OCI-LY7 (cell line): ENCODE measurements around the gene ING1. TPM values are rescaled to one million over a fixed set of nuclear protein-coding genes. Genes with fewer than 3 reads are reported as not detected.

ENCODE experiments used
- BruUV-seq: library from RNA; stranded (reverse); fragments of 400-500 nt; replicated peaks from 2 replicates; lab custom pipeline; 2021; lab: Mats Ljungman, UMichigan
- CTCF ChIA-PET: fragments of 300-600 bp; sonication (Branson Sonifier 250); formaldehyde crosslinking; loops from one replicate; lab custom pipeline; 2022; ENCODE audit warnings: antibody characterized with exemption; ENCODE audit not compliant: unreplicated experiment; lab: Charles Lee
- POLR2A ChIA-PET: fragments of 300-600 bp; sonication (Branson Sonifier 250); formaldehyde crosslinking; loops from one replicate; lab custom pipeline; 2022; ENCODE audit warnings: antibody characterized with exemption; lab: Charles Lee
- DNase-seq: peaks from one replicate; pipeline ENCODE4 v3.0.0-alpha.2; 2015; ENCODE audit warnings: low spot score
- H2AFZ ChIP-seq: fragments of 200-600 bp; sonication (generic), shearing (Covaris generic); 2 replicates; pipeline ENCODE4 v1.6.1; 2014; ENCODE audit warnings: mild to moderate bottlenecking, antibody characterized with exemption, low read length, moderate library complexity
- H3K27ac ChIP-seq: fragments of 200-600 bp; sonication (generic); 2 replicates; pipeline ENCODE4 v1.5.1; 2014; ENCODE audit warnings: mixed run types, low read depth, mild to moderate bottlenecking, moderate library complexity, low read length, inconsistent platforms; ENCODE audit not compliant: poor library complexity, severe bottlenecking
- H3K36me3 ChIP-seq: fragments of 200-600 bp; sonication (generic); 2 replicates; pipeline ENCODE4 v1.6.1; 2014; ENCODE audit warnings: mild to moderate bottlenecking, antibody characterized with exemption, low read length, moderate library complexity, mixed read lengths; ENCODE audit not compliant: insufficient read depth
- H3K4me1 ChIP-seq: fragments of 200-600 bp; sonication (generic); 2 replicates; pipeline ENCODE4 v1.5.1; 2014; ENCODE audit warnings: mild to moderate bottlenecking, low read length; ENCODE audit not compliant: insufficient read depth, poor library complexity, severe bottlenecking
- H3K4me2 ChIP-seq: fragments of 200-600 bp; sonication (generic); 2 replicates; pipeline ENCODE4 v1.6.1; 2014; ENCODE audit warnings: mild to moderate bottlenecking, low read length
- H3K4me3 ChIP-seq: fragments of 200-600 bp; sonication (generic); 2 replicates; pipeline ENCODE4 v1.5.1; 2014; ENCODE audit warnings: mild to moderate bottlenecking, low read depth, low read length; ENCODE audit not compliant: poor library complexity, severe bottlenecking
- H3K79me2 ChIP-seq: fragments of 200-600 bp; sonication (generic); 2 replicates; pipeline ENCODE4 v1.6.1; 2016; ENCODE audit warnings: low read depth, mild to moderate bottlenecking, low read length, moderate library complexity, mixed read lengths; ENCODE audit not compliant: insufficient read depth
- H3K9me2 ChIP-seq: fragments of 200-600 bp; sonication (generic); 2 replicates; pipeline ENCODE4 v1.6.1; 2016; ENCODE audit warnings: mild to moderate bottlenecking, low read length, mixed read lengths; ENCODE audit not compliant: insufficient read depth
- H3K9me3 ChIP-seq: fragments of 200-600 bp; sonication (generic); 2 replicates; pipeline ENCODE4 v1.6.1; 2014; ENCODE audit warnings: mild to moderate bottlenecking, mixed run types, low read length, mixed read lengths
- H4K20me1 ChIP-seq: fragments of 200-600 bp; sonication (generic); 2 replicates; pipeline ENCODE4 v1.6.1; 2014; ENCODE audit warnings: mild to moderate bottlenecking, antibody characterized with exemption, low read length, moderate library complexity, mixed read lengths; ENCODE audit not compliant: insufficient read depth
- CTCF ChIP-seq: fragments of 200-600 bp; sonication (generic); conservative IDR thresholded peaks from 2 replicates; pipeline ENCODE4 v1.5.1; 2014; ENCODE audit warnings: mild to moderate bottlenecking, antibody characterized with exemption, low read length, moderate library complexity, mixed read lengths
- EZH2phosphoT487 ChIP-seq: fragments of 200-600 bp; sonication (generic); IDR thresholded peaks from 2 replicates; pipeline ENCODE4 v1.6.1; 2018; ENCODE audit warnings: low read depth, borderline replicate concordance, mild to moderate bottlenecking, mixed run types, antibody characterized with exemption, low read length, moderate library complexity, mixed read lengths
- intact Hi-C: fragments of 100-400 bp; cut with micrococcal nuclease; formaldehyde crosslinking; loops from one replicate; pipeline ENCODE4 v1.10.0; 2022; ENCODE audit not compliant: unreplicated experiment
- total RNA-seq, 2 experiments: library from RNA; depleted of rRNA in 1 of 2; stranded (reverse); fragments of >200 nt in 1 of 2; shearing (Covaris generic) in 1 of 2; gene quantifications; 2 replicates each; pipeline ENCODE4 v1.2.3, GENCODE V29; 2014 to 2022

Gene ING1
- total RNA-seq, 2 experiments from 2014 or later, result 9.6 to 14.7 TPM

DNA sequence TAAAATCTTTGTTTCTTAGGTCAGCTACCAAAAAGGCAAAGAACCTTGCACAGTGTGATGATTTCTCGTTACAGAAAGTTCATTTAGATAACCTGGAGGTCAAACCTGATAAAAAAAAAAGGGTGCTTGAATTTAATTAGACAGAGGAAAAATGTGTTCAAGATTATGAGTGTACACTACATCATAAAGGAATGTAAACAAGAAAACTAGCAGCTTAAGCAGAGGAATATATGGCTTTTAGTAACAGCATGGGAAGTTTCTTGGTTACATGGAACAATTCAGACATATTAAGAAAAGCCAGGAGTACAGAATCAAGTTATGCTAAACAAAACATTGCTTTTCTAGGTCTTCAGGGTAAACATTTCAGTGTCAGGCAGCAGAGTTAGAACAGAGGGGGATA lies 32.9 kb downstream of the ING1 start:
- TF ChIP-seq EZH2phosphoT487, result no peak
- no peak for TF ChIP-seq CTCF
- H3K79me2 ChIP-seq, result no peaks in the 10 kb centered on the region
- no peaks in the 10 kb centered on the region for H4K20me1 ChIP-seq
- H3K27ac ChIP-seq, result no peak overlapping the region
- no peak for DNase-seq
- CTCF ChIA-PET, result no interaction called here
- H3K9me3 ChIP-seq, result no peaks in the 10 kb centered on the region
- H3K4me3 ChIP-seq, result no peak overlapping the region
- intact Hi-C loops, result no loop called here
- POLR2A ChIA-PET, result no interaction called here
- no peaks in the 10 kb centered on the region for H3K36me3 ChIP-seq
- BruUV-seq, result no TSS peak
- no peak overlapping the region for H2AFZ ChIP-seq
- H3K4me1 ChIP-seq, result no peaks in the 10 kb centered on the region
- H3K4me2 ChIP-seq, result no peak overlapping the region
- no peaks in the 10 kb centered on the region for H3K9me2 ChIP-seq

GRCh38 chr13:110748271-110748670 lies 34.8 kb downstream of the ING1 start:
- Histone ChIP-seq H3K9me3 (no peaks in the 10 kb centered on the region), H3K9me2 (no peaks in the 10 kb centered on the region), H4K20me1 (no peaks in the 10 kb centered on the region), H3K4me1 (no peaks in the 10 kb centered on the region), H2AFZ (no peak overlapping the region), H3K36me3 (no peaks in the 10 kb centered on the region), H3K79me2 (no peaks in the 10 kb centered on the region), H3K4me2 (no peak overlapping the region), H3K4me3 (no peak overlapping the region), H3K27ac (no peak overlapping the region)
- ChIA-PET POLR2A (interaction anchor here (0.7 kb wide), 1 partner anchor 88 kb away, joined by 3 read pairs; no protein-coding TSS in a partner anchor), CTCF (no interaction called here)
- intact Hi-C loops, result no loop called here
- BruUV-seq, result no TSS peak
- TF ChIP-seq CTCF (no peak), EZH2phosphoT487 (no peak)
- no peak for DNase-seq

- Histone ChIP-seq H3K79me2 (no peaks in the 10 kb centered on the region), H4K20me1 (no peaks in the 10 kb centered on the region), H2AFZ (no peak overlapping the region), H3K9me2 (no peaks in the 10 kb centered on the region), H3K4me2 (no peak overlapping the region), H3K27ac (no peak overlapping the region), H3K36me3 (no peaks in the 10 kb centered on the region), H3K4me3 (no peak overlapping the region), H3K4me1 (no peaks in the 10 kb centered on the region), H3K9me3 (no peaks in the 10 kb centered on the region)
- ChIA-PET CTCF (no interaction called here), POLR2A (no interaction called here)
- intact Hi-C loops, result no loop called here
- no TSS peak for BruUV-seq
- TF ChIP-seq CTCF (no peak), EZH2phosphoT487 (no peak)
- no peak for DNase-seq
Observed at GRCh38 chr13:110756219-110756631, 42.7 kb downstream of the ING1 start.
